ENCODE results near the gene DHRS7B. TPM values are rescaled to one million over a fixed set of nuclear protein-coding genes. Genes with fewer than 3 reads are reported as not detected.

The DHRS7B gene
- total RNA-seq, 1 donor from 2014 or later, result 27.4 TPM

DNA sequence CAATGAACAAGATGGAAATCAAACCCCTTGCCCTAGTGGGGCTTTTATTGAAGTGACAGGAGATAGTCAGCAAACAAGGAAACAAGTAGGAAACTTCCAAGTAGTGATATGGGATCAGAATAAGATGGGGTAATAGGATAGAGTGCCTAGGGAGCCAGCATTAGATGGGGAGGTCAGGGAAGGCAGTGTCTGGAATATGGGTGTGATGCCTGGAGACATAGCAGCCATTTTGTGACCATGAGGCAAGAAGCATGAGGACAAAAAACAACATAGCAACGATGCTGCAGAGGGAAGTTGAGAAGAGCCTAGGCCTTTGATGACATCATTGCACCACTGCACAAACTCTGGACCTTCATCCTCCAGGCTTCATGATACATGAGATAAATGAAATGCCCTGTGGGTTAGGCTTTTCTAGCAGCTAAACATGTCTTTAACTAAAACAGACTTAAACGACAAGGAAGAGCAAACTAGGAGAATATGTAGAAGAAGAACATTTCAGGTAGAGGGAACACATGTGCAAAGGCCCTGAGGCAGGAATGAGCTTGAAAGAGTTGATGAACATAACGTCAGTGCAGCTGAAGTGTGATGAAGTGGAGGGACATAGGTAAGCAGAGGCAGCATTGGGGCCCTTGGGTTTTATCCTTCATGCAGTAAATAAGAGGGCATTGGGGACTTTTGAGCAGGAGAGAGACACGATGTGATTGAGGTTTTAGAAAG lies 105.4 kb downstream of the DHRS7B start:
- DNase-seq (ENCODE audit: extremely low read depth, low read depth, low spot score), result no peak

DNA sequence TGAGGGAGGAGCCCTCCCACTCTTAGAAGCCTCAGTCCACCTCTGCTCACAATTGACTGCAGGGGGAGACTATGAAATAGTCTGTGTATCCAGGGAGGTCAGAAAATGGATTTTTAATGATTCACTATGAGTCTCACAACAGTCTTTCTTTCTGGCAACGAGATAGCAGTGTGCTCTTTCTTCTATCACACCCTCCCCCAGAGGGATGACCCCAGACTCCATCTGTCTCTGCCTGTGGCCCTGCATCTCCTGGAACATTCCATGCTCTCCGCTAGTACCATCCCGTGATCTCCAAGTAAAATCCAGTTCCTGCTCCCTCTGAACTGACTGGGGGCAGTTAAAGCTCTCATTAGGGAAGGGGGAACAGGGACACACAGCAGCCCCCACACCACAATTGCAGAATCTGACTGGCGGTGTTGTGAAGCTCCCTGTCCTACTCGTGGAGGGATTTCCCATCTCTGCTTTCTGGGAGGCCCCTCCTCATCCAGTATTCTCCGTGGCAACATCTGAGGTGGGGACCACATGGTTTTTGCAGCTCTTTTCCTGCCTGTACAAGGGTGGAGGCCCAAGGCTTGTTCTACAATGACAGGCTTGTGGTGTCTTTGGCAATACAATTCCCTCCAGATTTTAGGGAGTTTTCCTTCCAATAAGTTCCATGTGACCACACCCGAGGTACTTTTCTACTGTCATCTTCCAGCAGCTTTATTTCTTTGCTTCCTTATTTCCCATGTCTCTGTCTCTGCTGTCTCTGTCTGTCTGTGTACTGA lies 107.0 kb downstream of the DHRS7B start:
- no peak for DNase-seq (ENCODE audit: extremely low read depth, low read depth, low spot score)

DNA sequence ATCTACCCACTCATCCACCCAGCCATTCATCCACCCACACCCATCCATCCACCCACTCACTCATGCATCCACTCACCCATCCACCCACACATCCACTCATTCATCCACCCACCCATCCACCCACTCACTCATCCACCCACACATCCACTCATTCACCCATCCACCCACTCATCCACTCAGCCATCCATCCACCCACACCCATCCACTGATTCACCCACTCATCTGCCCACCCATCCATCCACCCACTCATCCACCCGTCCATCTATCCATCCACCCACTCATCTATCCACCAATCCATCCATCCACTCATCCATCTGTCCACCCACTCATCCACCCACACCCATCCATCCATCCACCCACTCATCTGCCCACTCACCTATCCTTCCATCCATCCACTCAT lies 109.2 kb downstream of the DHRS7B start:
- DNase-seq (ENCODE audit: extremely low read depth, low read depth, low spot score), result no peak

DNA sequence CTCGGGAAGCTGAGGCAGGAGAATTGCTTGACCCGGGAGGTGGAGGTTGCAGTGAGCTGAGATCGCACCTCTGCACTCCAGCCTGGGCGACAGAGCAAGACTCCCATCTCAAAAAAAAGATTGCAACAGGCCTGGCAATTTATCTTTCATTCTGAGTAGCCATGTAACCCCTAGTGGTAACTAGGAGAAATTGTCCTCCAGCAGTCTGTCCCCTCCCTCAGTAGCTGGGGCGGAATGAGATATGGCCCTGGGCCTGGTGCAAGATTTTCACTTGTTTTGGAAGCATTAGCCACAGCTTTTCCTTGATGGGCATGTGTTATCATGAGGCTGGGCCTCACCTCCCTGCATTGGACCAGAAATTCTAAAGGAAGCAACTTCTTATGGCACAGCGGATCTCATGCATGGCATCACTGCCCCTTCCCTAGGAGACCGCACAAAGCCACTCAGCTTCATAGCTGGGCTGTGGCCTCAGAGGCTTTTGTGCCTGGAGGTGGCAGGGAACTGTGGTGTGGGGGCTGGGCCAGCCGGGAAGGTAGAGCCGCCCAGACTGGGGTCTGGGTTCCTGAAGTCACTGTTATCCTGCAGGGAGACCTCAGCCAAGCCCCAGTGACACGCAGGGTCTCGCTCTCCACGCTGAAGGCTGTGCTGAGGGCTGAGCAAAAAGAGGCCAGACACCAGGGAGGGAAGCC lies 113.1 kb downstream of the DHRS7B start:
- DNase-seq (ENCODE audit: extremely low read depth, low read depth, low spot score), result no peak

DNA sequence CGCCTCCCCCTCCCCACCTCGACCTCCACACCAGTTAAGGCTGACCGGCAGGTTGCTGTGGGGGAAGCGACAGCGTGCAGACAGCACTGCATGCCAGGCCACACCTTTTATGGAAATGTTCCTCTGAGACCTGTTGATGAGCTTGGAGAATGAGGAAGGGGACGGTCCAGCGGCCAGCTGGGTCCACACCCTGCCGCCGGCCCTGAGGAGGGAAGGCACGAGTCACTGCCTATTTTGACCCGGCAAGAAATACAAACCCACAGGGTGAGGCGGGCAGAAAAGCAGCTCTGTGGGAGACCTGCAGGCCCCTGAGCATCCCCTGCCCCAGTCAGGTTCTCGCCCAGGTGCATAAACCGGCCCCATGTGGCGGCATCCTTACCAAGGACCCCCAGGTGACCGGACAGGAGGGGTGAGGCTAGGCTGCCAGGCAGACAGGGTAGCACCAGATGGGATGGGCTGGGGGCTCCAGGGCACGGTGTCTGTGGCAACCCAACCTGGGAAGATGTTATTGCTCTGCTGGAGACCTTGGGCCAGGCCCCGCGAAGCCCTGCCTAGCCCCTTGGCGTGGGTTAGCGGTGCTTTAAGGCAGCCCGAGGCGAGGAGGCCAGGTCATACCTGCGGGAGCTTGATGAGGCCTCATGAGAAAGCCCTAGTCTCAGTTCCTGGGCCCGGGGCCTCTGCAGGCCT lies 113.7 kb downstream of the DHRS7B start:
- no peak for DNase-seq (ENCODE audit: extremely low read depth, low read depth, low spot score)

Other genes with a start within 250 kb of the DHRS7B start
- gene USP22, start 84.0 kb upstream of the DHRS7B start, total RNA-seq, result 189 and 214 TPM in 2 replicates
- gene TMEM11, start 87.2 kb downstream of the DHRS7B start, total RNA-seq, result 33.8 and 33.9 TPM in 2 replicates
- gene NATD1, start 126.4 kb downstream of the DHRS7B start, total RNA-seq, result 12.1 and 13.9 TPM in 2 replicates
- gene MAP2K3, start 157.7 kb downstream of the DHRS7B start, total RNA-seq, result 42.8 and 55.8 TPM in 2 replicates
- gene KCNJ12, start 249.4 kb downstream of the DHRS7B start, total RNA-seq, result 0.58 and 1.6 TPM in 2 replicates